GM10847 (cell line): ENCODE data around the gene DTX1.

Experiments used
- POLR2A ChIP-seq: IDR thresholded peaks from 2 replicates; pipeline ENCODE4 v1.6.1; 2011; ENCODE audit not compliant: insufficient read length; ENCODE audit errors: extremely low read depth

The DTX1 gene

DNA sequence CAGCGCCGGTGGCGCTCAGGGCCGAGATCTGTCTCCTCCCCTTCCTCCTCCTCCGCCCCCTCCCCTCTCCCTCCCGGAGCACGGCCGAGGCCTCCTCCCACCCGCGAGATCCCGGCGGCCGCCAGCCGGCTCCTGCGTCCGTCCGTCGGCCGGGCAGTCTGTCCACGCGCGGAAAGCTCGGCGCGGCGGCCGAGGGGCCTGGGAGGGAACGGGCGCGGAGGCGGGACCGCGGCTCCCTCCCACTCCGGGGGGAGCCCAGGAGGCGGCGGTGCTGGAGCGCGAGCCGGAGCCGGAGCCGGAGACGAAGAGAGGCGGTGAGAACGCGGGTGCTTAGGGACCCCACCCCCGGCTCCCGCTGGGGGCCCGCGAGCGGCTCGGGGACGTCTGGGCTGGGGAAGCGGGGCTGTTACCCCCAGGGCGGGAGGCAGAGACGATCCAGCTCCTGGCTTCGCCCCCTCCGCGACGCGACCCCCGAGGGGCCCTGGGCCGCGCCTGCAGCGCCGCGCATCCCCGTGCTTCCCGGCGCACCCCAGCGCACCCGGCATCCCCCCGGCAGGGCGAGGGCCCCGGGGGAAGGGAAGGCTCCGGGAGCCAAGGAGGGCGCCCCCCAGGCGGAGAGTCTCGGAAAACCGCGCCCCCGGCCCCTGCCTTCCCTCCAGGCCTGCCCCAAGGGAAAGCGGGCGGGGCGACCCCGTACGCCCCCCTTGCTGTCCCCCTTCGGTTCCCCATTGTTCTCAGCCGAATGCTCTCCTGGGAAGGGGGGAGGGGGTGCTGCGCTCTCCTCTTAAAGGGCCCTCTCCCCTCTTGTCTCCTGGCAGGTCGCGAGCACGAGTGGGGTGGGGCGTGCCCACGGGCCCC is at the start of gene DTX1:
DTX1 (plus strand) TSS at position 100 of the 858 bp plus-strand sequence. CDS start 1,463 bp downstream, outside the sequence.
- no peak for TF ChIP-seq POLR2A

DNA sequence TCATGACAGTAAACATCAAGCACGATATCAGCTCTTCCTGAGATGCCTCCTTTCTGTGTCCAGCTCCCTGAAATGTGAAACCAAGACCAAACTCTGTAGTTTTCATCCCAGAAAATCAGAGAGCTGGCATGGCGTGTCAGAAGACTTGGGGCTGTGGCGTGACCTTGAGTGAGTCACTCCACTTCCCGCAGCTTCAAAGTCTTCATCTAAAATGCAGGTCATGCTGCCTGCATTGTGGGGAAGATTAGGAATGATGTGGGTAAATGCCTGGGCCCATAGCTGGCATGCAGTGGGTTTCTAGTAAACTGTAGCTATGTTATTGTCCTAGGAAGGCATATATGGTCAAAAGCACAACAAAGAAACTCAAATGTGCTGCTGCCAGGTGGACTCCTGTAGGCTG is 49.4 kb upstream of the DTX1 start:
- TF ChIP-seq POLR2A: no peak

DNA sequence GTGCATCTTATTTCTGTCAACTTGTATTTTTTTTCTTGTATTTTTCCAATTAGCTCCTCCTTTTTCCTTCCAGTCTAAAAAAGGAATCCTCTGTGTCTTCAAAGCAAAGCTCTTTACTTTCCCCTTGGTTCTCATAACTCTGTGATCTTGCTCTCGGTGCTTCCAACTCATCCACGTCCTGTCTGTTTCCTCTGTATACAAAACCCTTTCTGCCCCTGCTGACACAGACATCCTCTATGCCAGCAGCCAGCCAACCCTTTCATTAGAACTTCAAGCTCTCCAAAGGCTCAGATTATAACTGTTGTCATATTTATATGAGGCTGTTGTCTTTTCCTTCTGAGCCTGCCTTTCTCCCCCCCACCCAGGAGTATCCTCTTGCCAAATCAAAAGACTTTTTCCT is 45.8 kb upstream of the DTX1 start:
- TF ChIP-seq POLR2A: no peak

DNA sequence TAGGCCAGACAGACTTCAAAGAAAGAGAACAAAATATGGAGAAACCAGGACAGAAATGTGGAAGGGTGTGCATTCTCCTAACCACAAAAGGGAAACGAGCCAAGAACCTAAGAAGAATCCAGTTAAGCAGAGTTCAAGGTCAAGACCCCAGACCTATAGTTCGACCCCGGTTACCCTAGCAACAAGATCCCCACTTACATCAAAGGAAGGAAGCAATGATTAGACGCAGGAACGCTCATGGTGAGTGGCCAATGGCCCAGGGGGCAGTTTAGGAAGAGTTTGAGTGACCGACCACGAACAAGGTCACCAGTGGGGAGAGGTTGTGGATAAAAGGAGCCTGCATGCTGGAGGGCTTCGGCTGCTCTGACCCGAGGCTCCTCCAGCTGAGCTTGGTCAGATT is 42.0 kb upstream of the DTX1 start:
- no peak for TF ChIP-seq POLR2A

DNA sequence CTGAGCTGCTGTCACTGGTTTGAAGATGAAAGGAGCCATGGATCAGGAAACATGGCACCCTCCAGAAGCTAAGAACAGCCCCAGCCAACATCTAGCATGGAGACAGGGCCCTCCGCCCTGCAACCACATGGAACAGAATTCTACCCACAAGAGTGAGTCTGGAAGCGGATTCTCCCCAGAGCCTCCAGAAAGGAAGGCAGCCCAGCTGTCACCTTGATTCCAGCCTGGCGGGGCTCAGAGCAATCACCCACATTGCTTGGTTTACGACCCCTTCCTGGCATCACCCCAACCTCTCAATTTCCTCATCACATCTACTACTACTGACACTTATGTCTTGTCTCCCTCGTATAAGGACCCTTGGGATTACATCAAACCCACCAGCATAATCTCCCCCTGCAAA is 39.7 kb upstream of the DTX1 start:
- no peak for TF ChIP-seq POLR2A

DNA sequence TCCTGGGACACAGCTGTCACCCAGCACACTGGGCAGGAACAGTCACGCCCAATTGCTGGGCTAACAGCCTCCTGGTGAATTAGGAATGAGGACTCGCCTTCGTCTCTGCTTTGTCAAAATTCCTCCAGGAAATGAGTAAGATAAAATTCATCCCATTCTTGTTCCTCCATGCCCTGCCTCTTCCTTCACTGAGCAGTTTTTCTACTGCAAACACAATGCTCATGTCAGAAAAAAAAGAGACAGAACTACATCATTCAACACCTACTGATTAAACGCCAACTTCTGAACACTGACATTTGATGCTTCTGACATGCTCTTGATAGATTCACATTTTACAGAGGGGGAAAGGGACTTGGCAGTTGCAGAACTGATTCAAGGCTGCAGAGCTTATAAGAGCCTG is 37.5 kb upstream of the DTX1 start:
- TF ChIP-seq POLR2A: no peak

DNA sequence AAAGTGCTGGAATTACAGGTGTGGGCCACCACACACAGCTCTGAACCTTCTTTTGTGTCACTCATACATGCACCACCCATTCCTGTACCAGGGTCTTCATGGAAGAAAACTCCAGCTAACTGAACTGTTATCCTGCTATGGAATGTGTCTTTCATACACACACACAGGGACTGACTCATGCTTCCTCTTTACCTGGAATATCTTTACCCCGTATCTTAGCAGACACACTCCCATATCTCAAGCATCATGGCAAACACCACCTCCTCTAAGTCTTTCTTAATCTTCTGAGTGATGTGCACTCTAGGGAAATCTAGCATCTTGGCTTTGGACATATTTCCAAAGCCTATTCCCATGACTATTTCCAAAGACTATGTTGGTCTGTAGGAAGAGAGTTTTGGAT is 35.0 kb upstream of the DTX1 start:
- TF ChIP-seq POLR2A: no peak

DNA sequence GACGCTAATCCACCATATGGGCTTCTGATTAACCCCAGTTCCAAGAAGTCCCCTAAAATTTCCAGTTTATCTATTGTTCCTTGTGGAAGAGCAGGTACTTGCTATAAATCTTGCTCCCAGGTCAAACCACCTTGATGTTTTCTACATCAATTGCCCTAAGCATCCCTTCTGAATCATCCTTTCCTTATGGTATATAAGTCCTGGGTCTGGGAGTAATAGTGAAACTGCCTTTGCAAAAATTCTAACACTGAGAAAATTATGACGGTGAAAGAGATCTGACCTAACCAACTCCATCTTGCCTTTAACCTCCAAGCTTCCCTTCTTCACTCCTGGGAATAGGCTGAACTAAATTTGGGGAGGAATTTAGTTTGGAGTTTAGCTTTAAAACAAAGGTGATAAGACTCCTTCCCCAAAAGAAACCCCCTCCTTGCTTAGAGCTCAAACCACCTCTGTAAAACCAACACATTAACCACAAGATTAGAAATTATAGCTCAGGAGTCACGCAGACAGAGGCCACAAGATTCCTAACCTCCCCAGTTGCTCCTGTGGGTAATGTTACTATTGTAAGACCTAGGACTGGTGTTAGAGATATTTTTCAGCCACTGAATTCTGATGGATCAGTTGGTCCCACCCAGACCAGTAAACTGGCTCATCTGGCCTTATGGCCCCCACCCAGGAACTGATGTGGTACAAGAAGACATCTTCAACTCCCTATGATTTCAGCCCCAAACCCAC is 33.8 kb upstream of the DTX1 start:
- TF ChIP-seq POLR2A: no peak

DNA sequence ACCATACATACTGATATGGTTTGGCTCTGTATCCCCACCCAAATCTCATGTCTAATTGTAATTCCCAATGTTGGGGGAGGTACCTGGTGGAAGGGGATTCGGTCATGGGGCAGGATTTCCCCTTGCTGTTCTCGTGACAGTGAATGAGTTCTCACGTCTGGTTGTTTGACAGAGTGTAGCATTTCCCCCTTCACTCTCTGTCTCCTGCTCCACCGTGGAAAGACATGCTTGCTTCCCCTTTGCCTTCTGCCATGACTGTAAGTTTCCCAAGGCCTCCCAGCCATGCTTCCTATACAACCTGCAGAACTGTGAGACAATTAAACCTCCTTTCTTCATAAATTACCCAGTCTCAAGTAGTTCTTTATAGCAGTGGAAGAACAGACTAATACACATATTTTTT is 28.8 kb upstream of the DTX1 start:
- TF ChIP-seq POLR2A: no peak

DNA sequence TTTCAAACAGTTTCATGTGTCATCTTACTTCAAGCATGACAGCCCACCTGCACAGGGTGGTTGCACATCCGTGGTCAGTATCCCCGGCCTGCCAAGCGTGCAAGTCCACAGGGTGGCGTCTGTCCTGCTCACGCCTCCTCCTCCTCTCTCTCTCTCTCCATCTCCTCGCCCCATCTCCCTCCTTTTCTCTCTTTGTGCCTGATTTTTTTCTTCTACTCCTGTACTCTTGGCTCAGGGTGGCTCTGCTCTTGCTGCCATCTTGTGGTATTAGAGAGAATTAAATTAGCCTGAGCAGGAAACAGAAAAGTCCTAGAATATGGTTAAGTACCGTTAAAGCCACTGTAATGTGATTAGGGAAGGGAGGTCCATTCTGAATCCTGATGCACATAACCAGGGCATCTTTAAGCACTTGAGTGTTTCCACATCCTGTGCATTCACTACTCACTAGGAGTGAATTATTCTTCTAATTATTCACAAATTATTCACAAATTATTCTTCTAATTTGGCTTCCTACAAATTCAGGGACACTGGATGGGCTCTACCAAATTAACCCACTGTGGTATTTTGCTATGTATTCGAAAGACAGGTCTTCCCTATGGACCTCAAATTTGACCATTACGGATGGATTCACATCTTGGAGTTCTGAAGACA is 25.5 kb upstream of the DTX1 start:
- TF ChIP-seq POLR2A: no peak

DNA sequence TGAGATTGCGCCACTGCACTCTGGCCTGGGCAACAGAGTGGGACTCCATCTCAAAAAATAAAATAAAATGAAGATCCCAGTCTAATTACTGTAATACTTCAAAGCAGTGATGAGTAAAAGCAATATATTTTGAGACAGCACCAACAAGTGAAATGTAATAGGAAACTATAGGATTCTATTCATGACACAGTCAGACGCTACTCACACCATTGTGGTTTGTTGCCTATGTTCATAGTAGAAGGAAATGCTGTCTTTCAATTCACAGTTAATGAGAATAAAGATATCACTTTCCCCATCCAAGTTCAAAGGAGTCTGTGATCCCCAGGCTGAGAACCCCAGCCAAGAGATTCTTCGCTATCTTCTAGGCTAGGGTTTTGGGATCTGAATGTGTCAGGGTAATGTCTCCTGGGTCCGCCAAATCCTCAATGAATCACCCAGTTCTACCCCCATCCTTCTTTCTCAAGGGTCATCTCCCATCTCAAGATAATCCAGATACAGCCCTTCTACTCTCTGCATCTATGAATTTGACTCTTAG is 16.6 kb upstream of the DTX1 start:
- no peak for TF ChIP-seq POLR2A

DNA sequence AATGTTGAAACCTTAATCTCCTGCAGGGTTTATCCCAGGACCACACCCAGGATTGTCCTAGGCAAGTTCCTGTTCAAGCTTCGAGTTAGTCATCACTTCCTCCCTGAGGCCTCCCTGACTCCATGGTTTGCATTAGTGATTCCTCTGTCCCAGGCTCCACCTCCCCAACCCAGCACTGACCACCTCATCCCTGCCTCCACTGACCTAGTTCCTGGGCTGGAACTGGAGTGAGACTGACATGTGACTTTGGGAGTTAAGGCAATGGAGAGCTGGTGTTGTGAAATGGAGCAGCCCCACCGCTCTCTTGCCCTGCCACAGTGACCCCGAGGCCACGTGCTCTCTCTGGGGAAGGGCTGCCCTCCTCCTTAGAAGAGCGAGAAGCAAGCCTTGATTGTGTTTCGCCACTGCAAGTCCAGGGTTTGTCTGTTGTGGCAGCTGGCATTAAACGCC is 15.8 kb upstream of the DTX1 start:
- TF ChIP-seq POLR2A: no peak

DNA sequence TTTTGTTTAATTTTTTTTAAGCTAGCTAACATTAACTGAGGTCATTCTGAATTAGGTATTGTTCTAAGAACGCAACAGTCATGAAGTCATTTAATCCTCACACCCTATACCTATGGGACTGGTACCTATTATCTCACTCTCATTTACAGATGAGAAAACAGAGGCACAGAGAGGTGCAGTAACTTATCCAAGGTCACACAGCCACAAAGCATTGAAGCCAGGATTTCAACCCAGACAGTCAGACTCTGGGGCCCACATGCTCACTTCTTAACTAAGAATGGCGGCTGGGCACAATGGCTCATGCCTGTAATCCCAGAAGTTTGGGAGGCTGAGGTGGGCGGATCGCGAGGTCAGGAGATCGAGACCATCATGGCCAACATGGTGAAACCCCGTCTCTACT is 15.0 kb upstream of the DTX1 start:
- no peak for TF ChIP-seq POLR2A

DNA sequence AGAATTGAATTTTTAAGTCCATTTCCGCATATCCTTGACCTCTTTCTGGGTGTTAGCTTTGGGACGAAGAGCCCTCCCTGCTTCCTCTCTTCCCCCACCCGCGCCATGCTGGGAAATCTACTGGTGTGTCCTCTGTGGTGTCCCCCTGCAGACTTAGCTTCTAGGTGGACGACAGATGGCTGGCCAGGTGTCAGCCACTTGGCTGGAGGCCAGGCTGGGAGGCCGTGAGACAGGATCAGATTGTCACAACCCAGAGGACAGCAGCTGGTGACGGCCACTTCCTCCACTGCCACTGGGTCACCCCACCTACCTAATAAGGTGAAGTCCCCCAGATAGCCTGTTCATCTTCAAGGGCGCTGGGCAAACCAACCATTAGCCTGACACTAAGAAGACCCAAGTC is 13.3 kb upstream of the DTX1 start:
- TF ChIP-seq POLR2A: no peak

DNA sequence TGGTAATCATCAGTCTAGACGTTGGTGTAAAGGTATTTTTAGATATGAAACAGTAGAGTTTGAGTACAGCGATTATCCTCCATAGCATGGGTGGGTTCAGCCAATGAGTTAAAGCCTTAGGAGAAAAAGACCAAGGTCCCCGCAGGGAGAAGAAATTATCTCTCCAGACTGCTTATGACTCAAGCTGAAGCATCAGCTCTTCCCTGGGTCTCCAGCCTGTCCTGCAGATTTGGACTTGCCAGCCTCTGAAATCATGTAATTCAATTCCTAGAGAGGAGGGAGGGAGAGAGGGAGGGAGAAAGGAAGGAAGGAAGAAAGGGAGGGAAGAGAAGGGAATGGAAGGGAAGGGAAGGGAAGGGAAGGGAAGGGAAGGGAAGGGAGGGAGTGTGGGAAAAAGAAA is 12.0 kb upstream of the DTX1 start:
- no peak for TF ChIP-seq POLR2A

DNA sequence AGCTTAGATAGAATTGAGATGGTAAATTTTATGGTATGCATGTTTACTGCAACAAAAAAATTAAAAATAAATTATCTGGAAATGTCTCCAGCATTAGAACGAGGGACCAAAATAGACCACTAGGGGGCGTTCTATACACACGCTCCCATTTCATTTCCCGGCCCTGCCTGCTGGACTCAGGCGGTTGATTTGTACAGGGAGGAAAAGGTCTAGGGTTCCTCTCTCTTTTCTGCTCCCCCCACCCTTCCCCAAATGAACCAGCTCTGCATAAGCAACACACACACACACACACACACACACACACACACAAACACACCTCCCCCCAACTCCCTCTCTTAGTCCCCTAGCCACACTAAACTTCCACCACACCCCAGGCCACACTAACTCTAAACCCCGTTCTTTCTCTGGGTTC is 7.8 kb upstream of the DTX1 start:
- no peak for TF ChIP-seq POLR2A
